OCI-LY7 (cell line): ENCODE measurements around the gene RNU7-1. TPM values are rescaled to one million over a fixed set of nuclear protein-coding genes. Genes with fewer than 3 reads are reported as not detected.

ENCODE experiments used
- BruUV-seq: library from RNA; stranded (reverse); fragments of 400-500 nt; replicated peaks from 2 replicates; lab custom pipeline; 2021; lab: Mats Ljungman, UMichigan
- CTCF ChIA-PET: fragments of 300-600 bp; sonication (Branson Sonifier 250); formaldehyde crosslinking; loops from one replicate; lab custom pipeline; 2022; ENCODE audit warnings: antibody characterized with exemption; ENCODE audit not compliant: unreplicated experiment; lab: Charles Lee
- POLR2A ChIA-PET: fragments of 300-600 bp; sonication (Branson Sonifier 250); formaldehyde crosslinking; loops from one replicate; lab custom pipeline; 2022; ENCODE audit warnings: antibody characterized with exemption; lab: Charles Lee
- DNase-seq: peaks from one replicate; pipeline ENCODE4 v3.0.0-alpha.2; 2015; ENCODE audit warnings: low spot score
- H2AFZ ChIP-seq: fragments of 200-600 bp; sonication (generic), shearing (Covaris generic); 2 replicates; pipeline ENCODE4 v1.6.1; 2014; ENCODE audit warnings: mild to moderate bottlenecking, antibody characterized with exemption, low read length, moderate library complexity
- H3K27ac ChIP-seq: fragments of 200-600 bp; sonication (generic); 2 replicates; pipeline ENCODE4 v1.5.1; 2014; ENCODE audit warnings: mixed run types, low read depth, mild to moderate bottlenecking, moderate library complexity, low read length, inconsistent platforms; ENCODE audit not compliant: poor library complexity, severe bottlenecking
- H3K36me3 ChIP-seq: fragments of 200-600 bp; sonication (generic); 2 replicates; pipeline ENCODE4 v1.6.1; 2014; ENCODE audit warnings: mild to moderate bottlenecking, antibody characterized with exemption, low read length, moderate library complexity, mixed read lengths; ENCODE audit not compliant: insufficient read depth
- H3K4me1 ChIP-seq: fragments of 200-600 bp; sonication (generic); 2 replicates; pipeline ENCODE4 v1.5.1; 2014; ENCODE audit warnings: mild to moderate bottlenecking, low read length; ENCODE audit not compliant: insufficient read depth, poor library complexity, severe bottlenecking
- H3K4me2 ChIP-seq: fragments of 200-600 bp; sonication (generic); 2 replicates; pipeline ENCODE4 v1.6.1; 2014; ENCODE audit warnings: mild to moderate bottlenecking, low read length
- H3K4me3 ChIP-seq: fragments of 200-600 bp; sonication (generic); 2 replicates; pipeline ENCODE4 v1.5.1; 2014; ENCODE audit warnings: mild to moderate bottlenecking, low read depth, low read length; ENCODE audit not compliant: poor library complexity, severe bottlenecking
- H3K79me2 ChIP-seq: fragments of 200-600 bp; sonication (generic); 2 replicates; pipeline ENCODE4 v1.6.1; 2016; ENCODE audit warnings: low read depth, mild to moderate bottlenecking, low read length, moderate library complexity, mixed read lengths; ENCODE audit not compliant: insufficient read depth
- H3K9me2 ChIP-seq: fragments of 200-600 bp; sonication (generic); 2 replicates; pipeline ENCODE4 v1.6.1; 2016; ENCODE audit warnings: mild to moderate bottlenecking, low read length, mixed read lengths; ENCODE audit not compliant: insufficient read depth
- H3K9me3 ChIP-seq: fragments of 200-600 bp; sonication (generic); 2 replicates; pipeline ENCODE4 v1.6.1; 2014; ENCODE audit warnings: mild to moderate bottlenecking, mixed run types, low read length, mixed read lengths
- H4K20me1 ChIP-seq: fragments of 200-600 bp; sonication (generic); 2 replicates; pipeline ENCODE4 v1.6.1; 2014; ENCODE audit warnings: mild to moderate bottlenecking, antibody characterized with exemption, low read length, moderate library complexity, mixed read lengths; ENCODE audit not compliant: insufficient read depth
- CTCF ChIP-seq: fragments of 200-600 bp; sonication (generic); conservative IDR thresholded peaks from 2 replicates; pipeline ENCODE4 v1.5.1; 2014; ENCODE audit warnings: mild to moderate bottlenecking, antibody characterized with exemption, low read length, moderate library complexity, mixed read lengths
- EZH2phosphoT487 ChIP-seq: fragments of 200-600 bp; sonication (generic); IDR thresholded peaks from 2 replicates; pipeline ENCODE4 v1.6.1; 2018; ENCODE audit warnings: low read depth, borderline replicate concordance, mild to moderate bottlenecking, mixed run types, antibody characterized with exemption, low read length, moderate library complexity, mixed read lengths
- intact Hi-C: fragments of 100-400 bp; cut with micrococcal nuclease; formaldehyde crosslinking; loops from one replicate; pipeline ENCODE4 v1.10.0; 2022; ENCODE audit not compliant: unreplicated experiment
- total RNA-seq, 2 experiments: library from RNA; depleted of rRNA in 1 of 2; stranded (reverse); fragments of >200 nt in 1 of 2; shearing (Covaris generic) in 1 of 2; gene quantifications; 2 replicates each; pipeline ENCODE4 v1.2.3, GENCODE V29; 2014 to 2022

RNU7-1 gene
- total RNA-seq, 2 experiments from 2014 or later, result not detected

- H3K36me3 ChIP-seq, result peaks cover 5% of the 10 kb centered on the region; the same call in 1 of the 2 replicates
- ChIA-PET CTCF (interaction anchor here (1.2 to 1.3 kb wide), 3 partner anchors 31 to 49 kb away, joined by 3 to 4 read pairs (median 3); partner anchors contain the start of gene SPSB2), POLR2A (interaction anchor here (0.6 to 1.7 kb wide), 13 partner anchors 14 to 352 kb away, joined by 3 to 8 read pairs (median 5); partner anchors contain the start of genes C12orf57, RNU7-1 and SPSB2)
- no peaks in the 10 kb centered on the region for H4K20me1 ChIP-seq
- peak overlapping the region; percentile 89 for H3K27ac ChIP-seq
- H3K9me3 ChIP-seq, result no peaks in the 10 kb centered on the region
- no peak overlapping the region for H2AFZ ChIP-seq
- BruUV-seq, result no TSS peak
- H3K4me2 ChIP-seq, result peak overlapping the region; percentile 77
- intact Hi-C loops, result loop anchor here (1.0 to 2.0 kb wide), 2 partner anchors 31 to 43 kb away; no protein-coding TSS in a partner anchor
- peaks cover 61% of the 10 kb centered on the region for H3K4me1 ChIP-seq
- peak; percentile 92 for DNase-seq
- no peaks in the 10 kb centered on the region for H3K79me2 ChIP-seq
- peak overlapping the region; percentile 55 for H3K4me3 ChIP-seq
- no peaks in the 10 kb centered on the region for H3K9me2 ChIP-seq
- TF ChIP-seq CTCF (peak; percentile 62), EZH2phosphoT487 (no peak)
Observed at GRCh38 chr12:6921996-6922946, 21.3 kb upstream of the RNU7-1 start.

- intact Hi-C loops, result loop anchor here (2.0 kb wide), 1 partner anchor 32 kb away; no protein-coding TSS in a partner anchor
- BruUV-seq, result TSS peak; percentile 93
- H3K4me3 ChIP-seq, result peak overlapping the region; percentile 55
- peak overlapping the region; percentile 77 for H3K4me2 ChIP-seq
- no peaks in the 10 kb centered on the region for H3K9me2 ChIP-seq
- no peak overlapping the region for H2AFZ ChIP-seq
- ChIA-PET POLR2A (interaction anchor here (0.7 to 1.5 kb wide), 8 partner anchors 14 to 72 kb away, joined by 3 to 8 read pairs (median 4); partner anchors contain the start of genes C12orf57, CDCA3 and RNU7-1), CTCF (interaction anchor here (1.1 to 1.3 kb wide), 3 partner anchors 15 to 36 kb away, joined by 3 to 4 read pairs (median 3); no protein-coding TSS in a partner anchor)
- peaks cover 5% of the 10 kb centered on the region; the same call in 1 of the 2 replicates for H3K36me3 ChIP-seq
- DNase-seq, result peak; percentile 43
- H4K20me1 ChIP-seq, result no peaks in the 10 kb centered on the region
- peak overlapping the region; percentile 89 for H3K27ac ChIP-seq
- H3K9me3 ChIP-seq, result no peaks in the 10 kb centered on the region
- no peak for TF ChIP-seq CTCF
- no peak for TF ChIP-seq EZH2phosphoT487
- peaks cover 64% of the 10 kb centered on the region for H3K4me1 ChIP-seq
- no peaks in the 10 kb centered on the region for H3K79me2 ChIP-seq
Observed at GRCh38 chr12:6923003-6923732, 20.4 kb upstream of the RNU7-1 start.
